Ishikawa (cell line): Measurements from ENCODE around the gene CERS6.

Experiments used
- CEBPB ChIP-seq: IDR thresholded peaks from 2 replicates; pipeline ENCODE4 v1.6.1; 2012
- CREB1 ChIP-seq: IDR thresholded peaks from 2 replicates; pipeline ENCODE4 v1.6.1; 2012; ENCODE audit warnings: low read depth
- EGR1 ChIP-seq: IDR thresholded peaks from 2 replicates; pipeline ENCODE4 v1.6.1; 2012
- EP300 ChIP-seq: IDR thresholded peaks from 2 replicates; pipeline ENCODE4 v1.6.1; 2012; ENCODE audit warnings: borderline replicate concordance
- FOXM1 ChIP-seq: IDR thresholded peaks from 2 replicates; pipeline ENCODE4 v1.6.1; 2012; ENCODE audit warnings: low read depth, borderline replicate concordance
- NFIC ChIP-seq: IDR thresholded peaks from 2 replicates; pipeline ENCODE4 v1.6.1; 2012
- RAD21 ChIP-seq: IDR thresholded peaks from 2 replicates; pipeline ENCODE4 v1.6.1; 2012; ENCODE audit warnings: low read depth
- TAF1 ChIP-seq: IDR thresholded peaks from 2 replicates; pipeline ENCODE4 v1.6.1; 2012; ENCODE audit warnings: low read depth, mild to moderate bottlenecking
- TCF12 ChIP-seq: IDR thresholded peaks from 2 replicates; pipeline ENCODE4 v1.6.1; 2012; ENCODE audit warnings: low read depth
- TEAD4 ChIP-seq: IDR thresholded peaks from 2 replicates; pipeline ENCODE4 v1.6.1; 2012
- USF1 ChIP-seq: IDR thresholded peaks from 2 replicates; pipeline ENCODE4 v1.6.1; 2012
- YY1 ChIP-seq: IDR thresholded peaks from 2 replicates; pipeline ENCODE4 v1.6.1; 2012; ENCODE audit warnings: low read depth
- ZBTB7A ChIP-seq: IDR thresholded peaks from 2 replicates; pipeline ENCODE4 v1.6.1; 2012; ENCODE audit warnings: low read depth
- TF ChIP-seq, protein P1 (sequence below): IDR thresholded peaks from 2 replicates; pipeline ENCODE4 v1.6.1; 2012; ENCODE audit warnings: low read depth, mild to moderate bottlenecking
- TF ChIP-seq, protein P2 (sequence below): IDR thresholded peaks from 2 replicates; pipeline ENCODE4 v1.6.1; 2012

Gene CERS6

DNA sequence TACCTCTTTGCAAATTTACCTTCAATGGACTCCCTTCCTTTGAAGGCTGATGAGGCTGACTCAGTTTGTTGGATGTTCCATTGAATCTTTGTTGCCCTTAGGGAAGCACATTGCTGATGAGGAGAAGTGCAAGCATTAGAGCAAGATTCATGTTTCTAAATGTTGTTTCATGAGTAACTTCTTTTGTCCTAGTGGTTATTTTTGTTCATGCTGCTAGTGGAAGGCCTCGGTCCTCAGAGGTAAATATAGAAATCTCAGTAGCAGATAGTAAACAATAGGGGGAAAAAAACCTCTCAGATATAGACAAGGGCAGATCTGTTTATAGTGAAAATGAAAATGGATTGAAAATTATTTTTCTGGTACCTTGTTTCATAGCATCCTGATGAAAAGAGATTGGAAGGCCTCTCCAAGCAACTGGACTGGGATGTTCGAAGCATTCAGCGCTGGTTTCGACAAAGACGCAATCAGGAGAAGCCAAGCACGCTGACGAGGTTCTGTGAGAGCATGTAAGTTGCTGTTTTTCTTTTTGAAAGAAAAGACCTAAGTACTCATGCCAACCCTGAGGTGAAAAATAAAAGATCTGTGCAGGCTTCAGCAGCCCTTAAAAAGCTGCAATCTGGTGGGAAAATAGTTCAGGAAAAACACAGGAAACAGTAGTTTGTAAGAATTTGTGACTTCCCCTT lies 104.9 kb downstream of the CERS6 start:
- no peak for TF ChIP-seq TCF12
- TF ChIP-seq, protein P1, sequence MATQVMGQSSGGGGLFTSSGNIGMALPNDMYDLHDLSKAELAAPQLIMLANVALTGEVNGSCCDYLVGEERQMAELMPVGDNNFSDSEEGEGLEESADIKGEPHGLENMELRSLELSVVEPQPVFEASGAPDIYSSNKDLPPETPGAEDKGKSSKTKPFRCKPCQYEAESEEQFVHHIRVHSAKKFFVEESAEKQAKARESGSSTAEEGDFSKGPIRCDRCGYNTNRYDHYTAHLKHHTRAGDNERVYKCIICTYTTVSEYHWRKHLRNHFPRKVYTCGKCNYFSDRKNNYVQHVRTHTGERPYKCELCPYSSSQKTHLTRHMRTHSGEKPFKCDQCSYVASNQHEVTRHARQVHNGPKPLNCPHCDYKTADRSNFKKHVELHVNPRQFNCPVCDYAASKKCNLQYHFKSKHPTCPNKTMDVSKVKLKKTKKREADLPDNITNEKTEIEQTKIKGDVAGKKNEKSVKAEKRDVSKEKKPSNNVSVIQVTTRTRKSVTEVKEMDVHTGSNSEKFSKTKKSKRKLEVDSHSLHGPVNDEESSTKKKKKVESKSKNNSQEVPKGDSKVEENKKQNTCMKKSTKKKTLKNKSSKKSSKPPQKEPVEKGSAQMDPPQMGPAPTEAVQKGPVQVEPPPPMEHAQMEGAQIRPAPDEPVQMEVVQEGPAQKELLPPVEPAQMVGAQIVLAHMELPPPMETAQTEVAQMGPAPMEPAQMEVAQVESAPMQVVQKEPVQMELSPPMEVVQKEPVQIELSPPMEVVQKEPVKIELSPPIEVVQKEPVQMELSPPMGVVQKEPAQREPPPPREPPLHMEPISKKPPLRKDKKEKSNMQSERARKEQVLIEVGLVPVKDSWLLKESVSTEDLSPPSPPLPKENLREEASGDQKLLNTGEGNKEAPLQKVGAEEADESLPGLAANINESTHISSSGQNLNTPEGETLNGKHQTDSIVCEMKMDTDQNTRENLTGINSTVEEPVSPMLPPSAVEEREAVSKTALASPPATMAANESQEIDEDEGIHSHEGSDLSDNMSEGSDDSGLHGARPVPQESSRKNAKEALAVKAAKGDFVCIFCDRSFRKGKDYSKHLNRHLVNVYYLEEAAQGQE = no peak
- no peak for TF ChIP-seq RAD21
- no peak for TF ChIP-seq EP300
- no peak for TF ChIP-seq CREB1

DNA sequence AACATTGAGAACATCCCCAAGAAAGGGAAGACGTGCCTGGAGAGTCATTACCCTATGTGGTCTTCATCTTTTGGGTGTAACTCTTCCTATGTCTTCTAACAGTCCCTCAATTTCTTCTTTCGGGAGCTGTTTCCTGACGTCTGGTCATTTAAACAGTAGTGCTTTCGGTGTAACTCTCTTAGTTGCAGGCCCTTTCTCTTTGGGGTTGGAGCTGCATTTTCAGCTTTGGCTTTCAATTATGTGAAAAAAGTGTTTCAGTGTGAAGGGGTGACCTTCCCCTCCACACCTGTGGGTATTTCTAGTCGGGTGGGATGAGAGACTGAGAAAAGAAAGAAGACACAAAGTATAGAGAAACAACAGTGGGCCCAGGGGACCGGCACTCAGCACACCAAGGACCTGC lies 105.9 kb downstream of the CERS6 start:
- TF ChIP-seq NFIC = no peak
- TF ChIP-seq FOXM1 = no peak
- TF ChIP-seq TAF1 = no peak
- no peak for TF ChIP-seq ZBTB7A
- TF ChIP-seq EGR1 = no peak
- no peak for TF ChIP-seq CREB1
- TF ChIP-seq, protein P1 = no peak
- no peak for TF ChIP-seq USF1
- no peak for TF ChIP-seq TEAD4
- no peak for TF ChIP-seq TCF12
- TF ChIP-seq RAD21 = no peak
- no peak for TF ChIP-seq EP300
- TF ChIP-seq CEBPB = no peak
- TF ChIP-seq YY1 = no peak

- TF ChIP-seq CREB1 (no peak), ZBTB7A (no peak)
Observed at GRCh38 chr2:168562971-168563370, 106.9 kb downstream of the CERS6 start.

DNA sequence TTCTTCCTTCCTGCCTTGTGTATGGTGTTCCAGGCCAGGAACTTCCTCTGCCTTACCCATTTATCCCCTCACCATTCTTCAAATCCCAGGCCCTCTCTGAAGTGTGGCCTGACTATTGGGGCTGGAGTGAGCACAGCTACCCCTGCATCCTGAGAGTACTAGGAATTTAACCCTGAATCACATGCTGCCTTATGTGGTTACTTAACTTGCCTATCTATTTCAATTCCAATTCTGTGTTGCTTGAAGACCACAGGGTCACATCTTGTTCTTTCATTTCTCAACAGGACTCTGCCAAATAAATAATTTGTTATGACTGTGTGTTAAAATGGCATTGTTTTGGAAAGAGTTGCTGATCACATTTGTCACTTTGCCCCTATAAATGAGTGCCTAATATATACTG lies 108.6 kb downstream of the CERS6 start:
- TF ChIP-seq, protein P2, sequence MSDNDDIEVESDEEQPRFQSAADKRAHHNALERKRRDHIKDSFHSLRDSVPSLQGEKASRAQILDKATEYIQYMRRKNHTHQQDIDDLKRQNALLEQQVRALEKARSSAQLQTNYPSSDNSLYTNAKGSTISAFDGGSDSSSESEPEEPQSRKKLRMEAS = no peak
- TF ChIP-seq YY1 (no peak), CREB1 (no peak), ZBTB7A (no peak), EGR1 (no peak)

- TF ChIP-seq CEBPB = peak; percentile 31; the same call in 1 of the 2 replicates
- TF ChIP-seq CREB1 = no peak
Observed at GRCh38 chr2:168565112-168565511, 109.0 kb downstream of the CERS6 start.

DNA sequence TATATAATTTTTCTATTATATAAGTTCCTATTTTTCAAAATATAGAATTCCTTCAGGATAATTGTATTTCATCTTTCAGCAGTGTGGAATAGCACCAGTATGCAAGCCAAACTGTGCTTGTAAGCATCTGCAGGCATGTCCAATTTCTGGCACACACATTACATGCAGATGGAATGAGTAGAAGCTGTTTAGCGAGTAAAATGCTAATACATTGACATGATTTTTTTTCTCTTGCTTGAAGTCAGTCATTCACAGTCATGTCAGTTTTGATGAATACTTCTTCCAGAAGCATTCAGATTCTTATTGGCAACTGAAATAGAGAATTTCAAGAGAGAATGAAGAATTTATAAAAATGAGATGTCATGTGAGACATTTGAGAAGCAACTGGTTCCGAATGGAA lies 109.4 kb downstream of the CERS6 start:
- TF ChIP-seq ZBTB7A = no peak
- no peak for TF ChIP-seq USF1
- no peak for TF ChIP-seq EP300
- TF ChIP-seq NFIC = no peak
- no peak for TF ChIP-seq TAF1
- no peak for TF ChIP-seq FOXM1
- TF ChIP-seq, protein P2 = no peak
- no peak for TF ChIP-seq TCF12
- TF ChIP-seq YY1 = no peak
- TF ChIP-seq CREB1 = no peak
- TF ChIP-seq, protein P1 = no peak
- no peak for TF ChIP-seq TEAD4
- no peak for TF ChIP-seq RAD21
- TF ChIP-seq EGR1 = no peak
- TF ChIP-seq CEBPB = no peak
